PC-9 (cell line): ENCODE data around the gene BHLHA9. TPM values are rescaled to one million over a fixed set of nuclear protein-coding genes. Genes with fewer than 3 reads are reported as not detected.

Experiments
- BruUV-seq: library from RNA; stranded (reverse); fragments of 400-500 nt; replicated peaks from 2 replicates; lab custom pipeline; 2021; lab: Mats Ljungman, UMichigan
- CTCF ChIA-PET: fragments of 300-600 bp; sonication (Branson Sonifier 250); formaldehyde crosslinking; loops from one replicate; lab custom pipeline; 2022; ENCODE audit warnings: antibody characterized with exemption; lab: Charles Lee
- POLR2A ChIA-PET: fragments of 300-600 bp; sonication (Branson Sonifier 250); formaldehyde crosslinking; loops from one replicate; lab custom pipeline; 2022; ENCODE audit warnings: antibody characterized with exemption; ENCODE audit not compliant: unreplicated experiment; lab: Charles Lee
- DNase-seq, 2 experiments: peaks; one replicate each; pipeline versions ENCODE4 v3.0.0 to v3.0.0-alpha.2; 2015 to 2022; ENCODE audit warnings: mixed read lengths in 1 of 2
- H2AFZ ChIP-seq: fragments of 200-600 bp; sonication (generic); 2 replicates; pipeline ENCODE4 v1.8.1; 2017; ENCODE audit warnings: antibody characterized with exemption
- H3F3A ChIP-seq: fragments of 200-600 bp; sonication (generic); 2 replicates; pipeline ENCODE4 v1.8.1; 2017; ENCODE audit warnings: antibody characterized with exemption, mild to moderate bottlenecking, low read depth; ENCODE audit not compliant: insufficient read depth
- H3K27ac ChIP-seq: fragments of 200-600 bp; sonication (generic); 2 replicates; pipeline ENCODE4 v1.6.1; 2016; ENCODE audit warnings: mixed run types
- H3K27me3 ChIP-seq: fragments of 200-600 bp; sonication (generic); 2 replicates; pipeline ENCODE4 v1.6.1; 2016; ENCODE audit warnings: low read depth, mixed run types; ENCODE audit not compliant: insufficient read depth
- H3K36me3 ChIP-seq: fragments of 200-600 bp; sonication (generic); 2 replicates; pipeline ENCODE4 v1.6.1; 2016; ENCODE audit warnings: low read depth, mixed run types
- H3K4me1 ChIP-seq: fragments of 200-600 bp; sonication (generic); replicated peaks from 2 replicates; pipeline ENCODE4 v1.6.1; 2016; ENCODE audit warnings: mixed run types; ENCODE audit not compliant: insufficient read depth
- H3K4me2 ChIP-seq: fragments of 200-600 bp; sonication (generic); 2 replicates; pipeline ENCODE4 v1.6.1; 2017; ENCODE audit warnings: mixed run types
- H3K4me3 ChIP-seq: fragments of 200-600 bp; sonication (generic); 2 replicates; pipeline ENCODE4 v1.6.1; 2016; ENCODE audit warnings: mixed run types
- H3K79me2 ChIP-seq: fragments of 200-600 bp; sonication (generic); 2 replicates; pipeline ENCODE4 v1.6.1; 2017; ENCODE audit warnings: low read depth, mixed run types
- H3K9me2 ChIP-seq: fragments of 200-600 bp; sonication (generic); 2 replicates; pipeline ENCODE4 v1.8.1; 2017; ENCODE audit warnings: mild to moderate bottlenecking; ENCODE audit not compliant: insufficient read depth
- H3K9me3 ChIP-seq: fragments of 200-600 bp; sonication (generic); 2 replicates; pipeline ENCODE4 v1.8.1; 2016; ENCODE audit warnings: low read depth; ENCODE audit not compliant: insufficient read depth
- H4K20me1 ChIP-seq: fragments of 200-600 bp; sonication (generic); 2 replicates; pipeline ENCODE4 v1.8.1; 2017; ENCODE audit not compliant: insufficient read depth
- EZH2 ChIP-seq: fragments of 200-600 bp; sonication (generic); IDR thresholded peaks from 2 replicates; pipeline ENCODE4 v1.8.0; 2017; ENCODE audit warnings: antibody characterized with exemption, low read depth
- intact Hi-C: fragments of 100-400 bp; cut with micrococcal nuclease; formaldehyde crosslinking; loops from one replicate; pipeline ENCODE4 v1.10.0; 2022; ENCODE audit not compliant: unreplicated experiment
- total RNA-seq: library from RNA; stranded (reverse); gene quantifications from 2 replicates; pipeline ENCODE4 v1.2.3, GENCODE V29; 2021
- TF ChIP-seq, protein P1 (sequence below): fragments of 200-600 bp; sonication (generic); conservative IDR thresholded peaks from 2 replicates; pipeline ENCODE4 v1.6.1; 2017; ENCODE audit warnings: mixed run types, antibody characterized with exemption, mild to moderate bottlenecking, moderate library complexity

Gene BHLHA9
- total RNA-seq, 1 experiment from 2014 or later, result not detected

DNA sequence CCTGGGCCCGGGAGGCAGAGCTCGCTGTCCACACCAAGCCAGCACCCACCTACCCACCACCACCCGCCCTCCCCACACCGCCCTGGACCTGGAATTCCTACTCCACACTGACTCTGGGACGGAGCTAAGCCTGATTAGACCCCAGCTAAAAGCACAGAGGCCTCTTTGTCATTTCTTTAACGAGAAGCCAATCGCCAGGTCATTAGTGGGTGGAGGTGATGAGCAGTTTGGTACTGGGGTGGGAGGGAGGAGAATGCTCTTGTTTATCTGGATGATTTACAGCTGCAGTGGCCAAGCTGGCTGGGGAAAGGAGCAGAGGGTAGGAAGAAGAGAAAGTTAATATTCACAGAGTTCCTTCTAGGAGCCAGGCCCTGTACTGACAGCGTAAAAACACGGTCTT is 6.0 kb upstream of the BHLHA9 start:
- H3K36me3 ChIP-seq, result no peaks in the 10 kb centered on the region
- no peaks in the 10 kb centered on the region for H4K20me1 ChIP-seq
- no peak overlapping the region for H3K4me2 ChIP-seq
- no peak overlapping the region for H2AFZ ChIP-seq
- ChIA-PET POLR2A (no interaction called here), CTCF (no interaction called here)
- H3K9me3 ChIP-seq, result no peaks in the 10 kb centered on the region
- H3K4me1 ChIP-seq, result peaks cover 19% of the 10 kb centered on the region
- peaks cover 20% of the 10 kb centered on the region for H3F3A ChIP-seq
- no peak overlapping the region for H3K27ac ChIP-seq
- TF ChIP-seq, protein P1, sequence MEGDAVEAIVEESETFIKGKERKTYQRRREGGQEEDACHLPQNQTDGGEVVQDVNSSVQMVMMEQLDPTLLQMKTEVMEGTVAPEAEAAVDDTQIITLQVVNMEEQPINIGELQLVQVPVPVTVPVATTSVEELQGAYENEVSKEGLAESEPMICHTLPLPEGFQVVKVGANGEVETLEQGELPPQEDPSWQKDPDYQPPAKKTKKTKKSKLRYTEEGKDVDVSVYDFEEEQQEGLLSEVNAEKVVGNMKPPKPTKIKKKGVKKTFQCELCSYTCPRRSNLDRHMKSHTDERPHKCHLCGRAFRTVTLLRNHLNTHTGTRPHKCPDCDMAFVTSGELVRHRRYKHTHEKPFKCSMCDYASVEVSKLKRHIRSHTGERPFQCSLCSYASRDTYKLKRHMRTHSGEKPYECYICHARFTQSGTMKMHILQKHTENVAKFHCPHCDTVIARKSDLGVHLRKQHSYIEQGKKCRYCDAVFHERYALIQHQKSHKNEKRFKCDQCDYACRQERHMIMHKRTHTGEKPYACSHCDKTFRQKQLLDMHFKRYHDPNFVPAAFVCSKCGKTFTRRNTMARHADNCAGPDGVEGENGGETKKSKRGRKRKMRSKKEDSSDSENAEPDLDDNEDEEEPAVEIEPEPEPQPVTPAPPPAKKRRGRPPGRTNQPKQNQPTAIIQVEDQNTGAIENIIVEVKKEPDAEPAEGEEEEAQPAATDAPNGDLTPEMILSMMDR, result no peak
- TF ChIP-seq EZH2, result no peak
- no peak for DNase-seq
- H3K79me2 ChIP-seq, result no peaks in the 10 kb centered on the region
- no peak overlapping the region for H3K4me3 ChIP-seq
- intact Hi-C loops, result no loop called here
- H3K27me3 ChIP-seq, result peaks cover 5% of the 10 kb centered on the region; the same call in 1 of the 2 replicates
- BruUV-seq, result no TSS peak
- no peaks in the 10 kb centered on the region for H3K9me2 ChIP-seq

DNA sequence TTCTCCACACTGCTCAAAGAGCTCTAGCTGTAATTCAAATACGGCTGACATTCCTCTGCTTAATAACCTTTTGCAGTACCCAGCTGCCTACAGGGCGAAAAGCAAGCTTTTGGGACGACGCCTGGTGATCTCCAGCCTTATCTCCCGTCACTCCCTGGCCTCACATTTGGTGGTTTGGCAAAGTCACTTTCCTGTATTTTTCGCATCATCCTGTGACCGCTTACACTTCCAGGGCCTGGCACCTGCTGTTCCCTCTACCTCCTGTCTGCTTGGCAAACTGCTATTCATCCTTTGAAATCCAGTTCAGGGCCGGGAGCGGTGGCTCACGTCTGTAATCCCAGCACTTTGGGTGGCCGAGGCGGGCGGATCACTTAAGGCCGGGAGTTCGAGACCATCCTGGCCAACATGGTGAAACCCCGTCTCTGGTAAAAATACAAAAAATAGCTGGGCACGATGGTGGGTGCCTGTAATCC is 2.7 kb upstream of the BHLHA9 start:
- BruUV-seq, result no TSS peak
- H2AFZ ChIP-seq, result peak overlapping the region; percentile 93
- ChIA-PET CTCF (interaction anchor here (0.7 kb wide), 1 partner anchor 98 kb away, joined by 3 read pairs; no protein-coding TSS in a partner anchor), POLR2A (interaction anchor here (0.6 to 0.7 kb wide), 2 partner anchors 26 to 376 kb away, joined by 3 to 5 read pairs; no protein-coding TSS in a partner anchor)
- H3K9me3 ChIP-seq, result no peaks in the 10 kb centered on the region
- H3K9me2 ChIP-seq, result no peaks in the 10 kb centered on the region
- no peaks in the 10 kb centered on the region for H3K27me3 ChIP-seq
- intact Hi-C loops, result no loop called here
- peaks cover 12% of the 10 kb centered on the region; the same call in 1 of the 2 replicates for H3K4me1 ChIP-seq
- H3F3A ChIP-seq, result peaks cover 23% of the 10 kb centered on the region
- TF ChIP-seq EZH2, result no peak
- TF ChIP-seq, protein P1, result no peak
- H3K36me3 ChIP-seq, result no peaks in the 10 kb centered on the region
- peak overlapping the region; percentile 87 for H3K4me3 ChIP-seq
- no peaks in the 10 kb centered on the region for H3K79me2 ChIP-seq
- H4K20me1 ChIP-seq, result no peaks in the 10 kb centered on the region
- DNase-seq, result peak in 1 of 2 experiments; percentile 20
- H3K27ac ChIP-seq, result no peak overlapping the region
- H3K4me2 ChIP-seq, result peak overlapping the region; percentile 74

DNA sequence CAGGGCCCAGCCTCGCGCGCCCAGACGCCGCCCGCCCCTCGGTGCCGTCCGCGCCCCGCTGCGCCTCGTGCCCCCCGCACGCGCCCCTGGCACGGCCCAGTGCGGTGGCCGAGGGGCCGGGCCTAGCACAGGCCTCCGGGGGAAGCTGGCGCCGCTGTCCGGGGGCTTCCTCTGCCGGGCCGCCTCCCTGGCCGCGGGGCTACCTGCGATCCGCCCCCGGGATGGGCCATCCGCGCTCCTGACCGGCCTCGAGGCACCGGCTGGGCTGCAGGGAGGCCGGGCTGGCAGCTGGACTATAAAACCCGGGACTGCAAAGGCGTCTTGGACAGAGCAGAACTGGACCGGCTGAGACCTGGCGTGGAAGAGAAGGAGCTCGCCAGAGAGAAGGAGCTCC is 783 bp downstream of the BHLHA9 start:
- Histone ChIP-seq H3K27ac (no peak overlapping the region), H3K4me1 (peaks cover 12% of the 10 kb centered on the region; the same call in 1 of the 2 replicates), H3F3A (peaks cover 27% of the 10 kb centered on the region), H3K36me3 (no peaks in the 10 kb centered on the region), H3K4me2 (no peak overlapping the region), H3K9me3 (no peaks in the 10 kb centered on the region), H3K4me3 (no peak overlapping the region), H4K20me1 (no peaks in the 10 kb centered on the region), H3K9me2 (no peaks in the 10 kb centered on the region), H3K79me2 (no peaks in the 10 kb centered on the region), H2AFZ (no peak overlapping the region), H3K27me3 (no peaks in the 10 kb centered on the region)
- CTCF ChIA-PET, result no interaction called here
- TF ChIP-seq, protein P1, result no peak
- no peak for TF ChIP-seq EZH2
- intact Hi-C loops, result no loop called here
- POLR2A ChIA-PET, result no interaction called here
- DNase-seq, result no peak
- BruUV-seq, result no TSS peak
